ENCODE data around the gene NAALADL2. TPM values are rescaled to one million over a fixed set of nuclear protein-coding genes. Genes with fewer than 3 reads are reported as not detected.

The NAALADL2 gene
- total and polyA plus RNA-seq, 2 of the 13 experiments (the other 11 are each of a cell fraction or from before 2014, with no cell fraction given), result 0.08 TPM; not detected in 1

DNA sequence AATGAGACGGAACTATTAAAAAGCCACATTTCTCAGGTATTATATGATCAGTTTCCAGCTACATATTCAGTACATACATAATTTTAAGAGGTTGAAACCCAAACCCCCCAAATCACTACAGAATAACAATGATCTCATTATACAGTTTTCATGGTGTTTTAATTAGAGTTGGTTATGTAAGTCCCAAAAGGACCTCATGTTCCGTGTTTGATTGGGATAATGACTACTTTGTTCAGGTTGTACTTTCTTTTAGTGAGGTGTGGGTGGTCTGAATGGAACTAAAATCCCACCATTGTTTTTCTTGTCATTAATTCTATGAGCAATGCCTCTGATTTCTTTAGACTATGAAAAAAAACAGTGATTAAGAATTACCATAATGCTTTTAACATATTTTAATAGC lies 905.6 kb downstream of the NAALADL2 start:
- DNase-seq (ENCODE audit: low spot score) (no peak), ATAC-seq (no peak), FAIRE-seq (no peak)
- no peak overlapping the region for H3K9ac ChIP-seq (ENCODE audit: insufficient read depth, low read depth, low read length)
- TF ChIP-seq ZNF138 (CRISPR knock-in tag; IDR thresholded peaks at IDR 0.05; ENCODE audit: low read depth), result no peak
- no peak for TF ChIP-seq ZNF256 (CRISPR knock-in tag; conservative IDR thresholded peaks at IDR 0.05)
- no peak for TF ChIP-seq SNRNP70 (IDR thresholded peaks at IDR 0.05; ENCODE audit: low read depth, low read length)
- no peak for TF ChIP-seq ZSCAN12 (CRISPR knock-in tag; IDR thresholded peaks at IDR 0.05)
- TF ChIP-seq, protein P1, sequence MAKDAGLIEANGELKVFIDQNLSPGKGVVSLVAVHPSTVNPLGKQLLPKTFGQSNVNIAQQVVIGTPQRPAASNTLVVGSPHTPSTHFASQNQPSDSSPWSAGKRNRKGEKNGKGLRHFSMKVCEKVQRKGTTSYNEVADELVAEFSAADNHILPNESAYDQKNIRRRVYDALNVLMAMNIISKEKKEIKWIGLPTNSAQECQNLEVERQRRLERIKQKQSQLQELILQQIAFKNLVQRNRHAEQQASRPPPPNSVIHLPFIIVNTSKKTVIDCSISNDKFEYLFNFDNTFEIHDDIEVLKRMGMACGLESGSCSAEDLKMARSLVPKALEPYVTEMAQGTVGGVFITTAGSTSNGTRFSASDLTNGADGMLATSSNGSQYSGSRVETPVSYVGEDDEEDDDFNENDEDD (CRISPR knock-in tag; IDR thresholded peaks at IDR 0.05; ENCODE audit: borderline replicate concordance), result no peak
- TF ChIP-seq HNF4G (IDR thresholded peaks at IDR 0.05; ENCODE audit: borderline replicate concordance, low read depth, low read length), result no peak
- no peak for TF ChIP-seq HNF4G (CRISPR knock-in tag; IDR thresholded peaks at IDR 0.05; ENCODE audit: borderline replicate concordance, low read depth)
- TF ChIP-seq ZNF557 (CRISPR knock-in tag; IDR thresholded peaks at IDR 0.05), result no peak
- no peak overlapping the region for H3K4me2 ChIP-seq (ENCODE audit: low read depth, low read length)
- intact Hi-C loops (cut with micrococcal nuclease; ENCODE audit: unreplicated experiment) (no loop called here), in situ Hi-C loops (cut with HindIII; ENCODE audit: extremely low pct_ligation_motif_present, low pct_unique_long_range_greater_than_20kb) (no loop called here)
- BruUV-seq (replicated peaks), result no TSS peak
- H3K27me3 ChIP-seq (ENCODE audit: control insufficient read depth in 1 of 2, insufficient read depth in 2 of 2, low read length in 2 of 2), result no peaks in the 10 kb centered on the region
- ChIA-PET POLR2A (no interaction called here), CTCF (ENCODE audit: low intra/inter-chr PET ratio, low total read pairs) (no interaction called here)
- no peaks in the 10 kb centered on the region for H4K20me1 ChIP-seq (ENCODE audit: insufficient read depth, low read length)
- H3K4me1 ChIP-seq (ENCODE audit: insufficient read depth, low read length), result no peaks in the 10 kb centered on the region
- no peak overlapping the region for H2AFZ ChIP-seq (ENCODE audit: low read length)
- H3K9me3 ChIP-seq (ENCODE audit: low read length), result peaks cover 7% of the 10 kb centered on the region
- H3K4me3 ChIP-seq (replicated peaks in 1 of 3; ENCODE audit: insufficient read depth in 1 of 3, low read depth in 2 of 3, low read length in 3 of 3), result no peak overlapping the region
- H3K36me3 ChIP-seq (replicated peaks in 1 of 2; ENCODE audit: control insufficient read depth in 1 of 2, insufficient read depth in 2 of 2, low read length in 2 of 2), result no peaks in the 10 kb centered on the region
- 28% methylated on average over 2 of the region's 2 CpGs for WGBS (ENCODE audit: low lambda C conversion rate)
- H3K27ac ChIP-seq (ENCODE audit: extremely low read length, insufficient read depth, low read length), result no peak overlapping the region
- no peaks in the 10 kb centered on the region for H3K79me2 ChIP-seq (ENCODE audit: insufficient read depth, low read length)

DNA sequence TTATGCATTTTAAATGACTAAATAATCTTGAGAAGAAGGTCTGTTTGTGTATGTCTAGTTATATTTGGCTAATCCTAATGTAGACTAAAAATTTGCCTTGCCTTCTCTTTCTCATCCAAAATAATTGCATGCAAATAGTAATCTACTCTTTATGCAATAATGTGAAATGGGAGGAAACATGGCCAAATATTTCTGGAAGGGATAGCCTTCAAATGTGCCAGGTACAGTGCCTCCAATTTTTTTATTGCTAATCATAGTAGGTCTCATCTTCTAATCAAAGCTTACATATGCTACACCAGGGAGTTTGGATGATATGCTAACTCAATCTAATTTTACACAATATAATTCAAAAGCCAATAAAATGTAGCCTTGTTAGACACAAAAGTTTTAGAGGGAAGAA lies 911.3 kb downstream of the NAALADL2 start:
- no peak for DNase-seq (ENCODE audit: low spot score)
- Histone ChIP-seq H2AFZ (ENCODE audit: low read length) (no peak overlapping the region), H3K4me2 (ENCODE audit: low read depth, low read length) (no peak overlapping the region), H3K36me3 (replicated peaks in 1 of 2; ENCODE audit: control insufficient read depth in 1 of 2, insufficient read depth in 2 of 2, low read length in 2 of 2) (no peaks in the 10 kb centered on the region), H3K9me3 (ENCODE audit: low read length) (no peaks in the 10 kb centered on the region; the same call in 1 of the 2 replicates), H3K9ac (ENCODE audit: insufficient read depth, low read depth, low read length) (no peak overlapping the region), H4K20me1 (ENCODE audit: insufficient read depth, low read length) (no peaks in the 10 kb centered on the region), H3K27me3 (ENCODE audit: control insufficient read depth in 1 of 2, insufficient read depth in 2 of 2, low read length in 2 of 2) (no peaks in the 10 kb centered on the region), H3K4me1 (ENCODE audit: insufficient read depth, low read length) (no peaks in the 10 kb centered on the region), H3K27ac (ENCODE audit: extremely low read length, insufficient read depth, low read length) (no peak overlapping the region), H3K4me3 (replicated peaks in 1 of 3; ENCODE audit: insufficient read depth in 1 of 3, low read depth in 2 of 3, low read length in 3 of 3) (no peak overlapping the region), H3K79me2 (ENCODE audit: insufficient read depth, low read length) (no peaks in the 10 kb centered on the region)
- ChIA-PET CTCF (ENCODE audit: low intra/inter-chr PET ratio, low total read pairs) (no interaction called here), POLR2A (no interaction called here)
- in situ Hi-C loops (cut with HindIII; ENCODE audit: extremely low pct_ligation_motif_present, low pct_unique_long_range_greater_than_20kb), result no loop called here
- intact Hi-C loops (cut with micrococcal nuclease; ENCODE audit: unreplicated experiment), result no loop called here
- no peak for ATAC-seq
- no peak for FAIRE-seq
- no TSS peak for BruUV-seq (replicated peaks)
- TF ChIP-seq, protein P2, sequence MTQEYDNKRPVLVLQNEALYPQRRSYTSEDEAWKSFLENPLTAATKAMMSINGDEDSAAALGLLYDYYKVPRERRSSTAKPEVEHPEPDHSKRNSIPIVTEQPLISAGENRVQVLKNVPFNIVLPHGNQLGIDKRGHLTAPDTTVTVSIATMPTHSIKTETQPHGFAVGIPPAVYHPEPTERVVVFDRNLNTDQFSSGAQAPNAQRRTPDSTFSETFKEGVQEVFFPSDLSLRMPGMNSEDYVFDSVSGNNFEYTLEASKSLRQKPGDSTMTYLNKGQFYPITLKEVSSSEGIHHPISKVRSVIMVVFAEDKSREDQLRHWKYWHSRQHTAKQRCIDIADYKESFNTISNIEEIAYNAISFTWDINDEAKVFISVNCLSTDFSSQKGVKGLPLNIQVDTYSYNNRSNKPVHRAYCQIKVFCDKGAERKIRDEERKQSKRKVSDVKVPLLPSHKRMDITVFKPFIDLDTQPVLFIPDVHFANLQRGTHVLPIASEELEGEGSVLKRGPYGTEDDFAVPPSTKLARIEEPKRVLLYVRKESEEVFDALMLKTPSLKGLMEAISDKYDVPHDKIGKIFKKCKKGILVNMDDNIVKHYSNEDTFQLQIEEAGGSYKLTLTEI (CRISPR knock-in tag; conservative IDR thresholded peaks at IDR 0.05), result no peak
- TF ChIP-seq ZNF143 (CRISPR knock-in tag; IDR thresholded peaks at IDR 0.05) (no peak), REL (CRISPR knock-in tag; conservative IDR thresholded peaks at IDR 0.05) (no peak), SMARCC2 (IDR thresholded peaks at IDR 0.05) (no peak), U2AF2 (IDR thresholded peaks at IDR 0.05; ENCODE audit: low read depth, low read length) (no peak), RFXANK (CRISPR knock-in tag; IDR thresholded peaks at IDR 0.05) (no peak), ZNF432 (CRISPR knock-in tag; IDR thresholded peaks at IDR 0.05; ENCODE audit: borderline replicate concordance) (no peak), TEAD3 (CRISPR knock-in tag; optimal IDR thresholded peaks at IDR 0.05; ENCODE audit: borderline replicate concordance) (no peak), AKAP8 (CRISPR knock-in tag; IDR thresholded peaks at IDR 0.05) (no peak), HNRNPH1 (optimal IDR thresholded peaks at IDR 0.05; ENCODE audit: low read depth, low read length) (no peak)
- TF ChIP-seq, protein P3, sequence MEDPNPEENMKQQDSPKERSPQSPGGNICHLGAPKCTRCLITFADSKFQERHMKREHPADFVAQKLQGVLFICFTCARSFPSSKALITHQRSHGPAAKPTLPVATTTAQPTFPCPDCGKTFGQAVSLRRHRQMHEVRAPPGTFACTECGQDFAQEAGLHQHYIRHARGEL (CRISPR knock-in tag; IDR thresholded peaks at IDR 0.05), result no peak
